Keratinocyte (primary cell): ENCODE data around the gene POLD2.

Experiments
- EZH2 ChIP-seq: IDR thresholded peaks from one replicate; pipeline ENCODE4 v1.6.1; 2012; ENCODE audit warnings: inconsistent platforms, mild to moderate bottlenecking, low read length, moderate library complexity
- TF ChIP-seq, protein P1 (sequence below), 3 experiments: IDR thresholded peaks in 1 of 3; conservative IDR thresholded peaks in 1 of 3; optimal IDR thresholded peaks in 1 of 3; 2 replicates in 2 of 3; 3 replicates in 1 of 3; pipeline versions ENCODE3 to v1.5.1; 2011; ENCODE audit warnings: low read length in 3 of 3, mild to moderate bottlenecking in 3 of 3, moderate library complexity in 2 of 3, control low read depth in 1 of 3, inconsistent platforms in 1 of 3; ENCODE audit not compliant: insufficient read depth in 2 of 3; ENCODE audit errors: extremely low read depth in 1 of 3

GRCh38 chr7:44081266-44081748 lies 42.0 kb downstream of the POLD2 start:
- TF ChIP-seq, protein P1, sequence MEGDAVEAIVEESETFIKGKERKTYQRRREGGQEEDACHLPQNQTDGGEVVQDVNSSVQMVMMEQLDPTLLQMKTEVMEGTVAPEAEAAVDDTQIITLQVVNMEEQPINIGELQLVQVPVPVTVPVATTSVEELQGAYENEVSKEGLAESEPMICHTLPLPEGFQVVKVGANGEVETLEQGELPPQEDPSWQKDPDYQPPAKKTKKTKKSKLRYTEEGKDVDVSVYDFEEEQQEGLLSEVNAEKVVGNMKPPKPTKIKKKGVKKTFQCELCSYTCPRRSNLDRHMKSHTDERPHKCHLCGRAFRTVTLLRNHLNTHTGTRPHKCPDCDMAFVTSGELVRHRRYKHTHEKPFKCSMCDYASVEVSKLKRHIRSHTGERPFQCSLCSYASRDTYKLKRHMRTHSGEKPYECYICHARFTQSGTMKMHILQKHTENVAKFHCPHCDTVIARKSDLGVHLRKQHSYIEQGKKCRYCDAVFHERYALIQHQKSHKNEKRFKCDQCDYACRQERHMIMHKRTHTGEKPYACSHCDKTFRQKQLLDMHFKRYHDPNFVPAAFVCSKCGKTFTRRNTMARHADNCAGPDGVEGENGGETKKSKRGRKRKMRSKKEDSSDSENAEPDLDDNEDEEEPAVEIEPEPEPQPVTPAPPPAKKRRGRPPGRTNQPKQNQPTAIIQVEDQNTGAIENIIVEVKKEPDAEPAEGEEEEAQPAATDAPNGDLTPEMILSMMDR (optimal IDR thresholded peaks at IDR 0.05 in 1 of 3, IDR thresholded peaks at IDR 0.05 in 1 of 3, conservative IDR thresholded peaks at IDR 0.05 in 1 of 3; ENCODE audit: extremely low read depth in 1 of 3, insufficient read depth in 2 of 3, low read length in 3 of 3), result no peak
- no peak for TF ChIP-seq EZH2
